GM12801 (cell line): ENCODE data around the gene RHEBL1.

Experiments
- TF ChIP-seq, protein P1 (sequence below): IDR thresholded peaks from one replicate; pipeline ENCODE4 v1.5.1; 2011; ENCODE audit warnings: control low read depth; ENCODE audit not compliant: insufficient read length; ENCODE audit errors: extremely low read depth

The RHEBL1 gene, protein sequence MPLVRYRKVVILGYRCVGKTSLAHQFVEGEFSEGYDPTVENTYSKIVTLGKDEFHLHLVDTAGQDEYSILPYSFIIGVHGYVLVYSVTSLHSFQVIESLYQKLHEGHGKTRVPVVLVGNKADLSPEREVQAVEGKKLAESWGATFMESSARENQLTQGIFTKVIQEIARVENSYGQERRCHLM

DNA sequence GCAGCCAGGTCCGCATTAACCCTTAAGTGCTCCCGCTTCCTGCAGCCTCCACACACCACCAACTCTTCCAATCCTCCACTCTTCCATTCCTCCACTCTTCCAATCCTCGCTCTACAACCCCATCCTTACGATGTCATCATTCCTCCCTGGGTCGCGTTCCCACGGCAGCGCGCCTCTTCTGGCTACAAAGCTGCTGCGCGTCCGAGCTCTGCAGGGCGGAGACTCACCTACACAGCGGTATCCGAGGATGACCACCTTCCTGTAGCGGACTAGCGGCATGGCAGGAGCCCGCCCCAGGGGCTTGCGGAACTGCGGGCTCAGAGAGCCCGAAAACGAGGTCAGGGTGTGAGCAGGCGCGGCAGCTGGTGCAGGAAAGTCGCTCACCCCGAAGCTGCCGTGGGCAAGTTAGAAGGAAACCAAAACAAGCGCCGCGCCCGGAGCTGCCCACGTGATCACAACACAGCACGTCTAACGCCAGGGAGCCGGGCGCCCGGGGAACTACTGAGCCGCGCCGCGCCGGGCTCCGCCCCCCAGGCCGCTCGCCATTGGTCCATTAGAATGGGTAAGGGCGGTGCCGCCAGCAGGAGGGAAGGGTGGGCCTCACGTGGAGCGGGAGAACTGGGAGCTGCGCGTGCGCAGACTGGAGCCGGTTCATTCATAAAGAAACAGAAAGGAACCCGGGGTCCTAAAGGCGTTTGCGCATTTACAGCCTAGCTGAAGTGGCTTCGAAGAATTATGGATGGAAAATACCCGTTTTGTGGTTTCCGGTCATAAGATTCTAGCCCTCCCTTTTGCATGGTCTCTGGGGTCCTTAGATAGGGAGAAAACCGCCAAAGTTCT is at the start of gene RHEBL1:
RHEBL1 (minus strand) TSS at position 473 of the 840 bp plus-strand sequence; CDS start at position 279, 194 bp downstream.
- TF ChIP-seq, protein P1, sequence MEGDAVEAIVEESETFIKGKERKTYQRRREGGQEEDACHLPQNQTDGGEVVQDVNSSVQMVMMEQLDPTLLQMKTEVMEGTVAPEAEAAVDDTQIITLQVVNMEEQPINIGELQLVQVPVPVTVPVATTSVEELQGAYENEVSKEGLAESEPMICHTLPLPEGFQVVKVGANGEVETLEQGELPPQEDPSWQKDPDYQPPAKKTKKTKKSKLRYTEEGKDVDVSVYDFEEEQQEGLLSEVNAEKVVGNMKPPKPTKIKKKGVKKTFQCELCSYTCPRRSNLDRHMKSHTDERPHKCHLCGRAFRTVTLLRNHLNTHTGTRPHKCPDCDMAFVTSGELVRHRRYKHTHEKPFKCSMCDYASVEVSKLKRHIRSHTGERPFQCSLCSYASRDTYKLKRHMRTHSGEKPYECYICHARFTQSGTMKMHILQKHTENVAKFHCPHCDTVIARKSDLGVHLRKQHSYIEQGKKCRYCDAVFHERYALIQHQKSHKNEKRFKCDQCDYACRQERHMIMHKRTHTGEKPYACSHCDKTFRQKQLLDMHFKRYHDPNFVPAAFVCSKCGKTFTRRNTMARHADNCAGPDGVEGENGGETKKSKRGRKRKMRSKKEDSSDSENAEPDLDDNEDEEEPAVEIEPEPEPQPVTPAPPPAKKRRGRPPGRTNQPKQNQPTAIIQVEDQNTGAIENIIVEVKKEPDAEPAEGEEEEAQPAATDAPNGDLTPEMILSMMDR, result no peak

DNA sequence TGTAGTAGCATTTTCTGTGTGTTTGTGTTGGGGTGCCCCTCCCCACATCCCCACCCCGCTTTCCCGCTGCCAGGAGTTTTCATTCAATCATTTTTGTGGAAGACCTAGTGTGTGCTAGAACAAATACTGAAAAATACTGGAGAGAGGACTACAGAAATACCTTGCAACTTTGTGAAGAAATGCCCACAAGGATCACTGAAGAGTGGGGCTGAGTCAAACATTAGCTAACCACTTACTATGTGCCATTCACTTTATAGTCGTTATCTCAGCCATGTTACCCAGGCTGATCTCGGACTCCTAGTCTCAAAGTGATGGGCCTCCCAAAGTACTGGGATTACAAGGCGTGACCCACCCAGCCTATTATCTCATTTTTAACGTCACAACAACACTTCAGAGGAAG is 41.4 kb upstream of the RHEBL1 start:
- TF ChIP-seq, protein P1, result no peak

DNA sequence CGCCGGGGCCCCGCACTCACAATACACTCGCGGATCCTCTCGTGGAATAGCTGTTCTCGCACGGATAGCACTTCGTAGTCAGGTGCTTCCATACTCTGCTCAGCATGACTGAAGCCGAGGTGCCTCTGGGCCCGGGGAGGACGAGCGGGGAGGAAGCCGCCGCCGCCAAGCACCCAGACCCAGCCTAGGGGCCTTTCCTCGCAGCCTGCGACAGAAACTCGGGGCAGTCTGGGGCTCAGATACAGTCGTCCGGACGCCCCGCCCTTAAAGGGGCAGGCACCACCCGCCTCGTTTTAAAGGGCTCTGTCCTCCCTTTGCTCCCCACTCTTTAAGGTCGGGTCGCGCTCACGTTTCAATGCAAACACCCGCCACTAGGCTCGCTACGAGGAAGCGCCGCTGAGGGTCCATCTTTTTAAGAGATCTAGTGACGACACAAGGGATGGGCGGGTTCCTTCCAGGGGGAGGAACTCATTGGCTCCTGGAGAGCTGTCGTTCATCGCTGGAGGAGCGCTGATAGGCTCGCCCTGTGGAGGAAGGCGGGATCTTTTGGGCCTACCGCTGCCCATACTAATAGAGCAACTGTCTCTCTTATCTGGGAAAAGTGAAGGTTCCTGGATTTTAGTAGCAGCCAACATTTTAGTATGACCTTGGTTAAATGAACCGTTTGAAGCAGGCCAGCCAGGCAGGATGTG is 40.8 kb upstream of the RHEBL1 start, which contains the start of gene LMBR1L:
LMBR1L (minus strand) TSS at position 384 of the 692 bp plus-strand sequence; CDS start at position 92, 292 bp downstream.
- TF ChIP-seq, protein P1, result no peak

DNA sequence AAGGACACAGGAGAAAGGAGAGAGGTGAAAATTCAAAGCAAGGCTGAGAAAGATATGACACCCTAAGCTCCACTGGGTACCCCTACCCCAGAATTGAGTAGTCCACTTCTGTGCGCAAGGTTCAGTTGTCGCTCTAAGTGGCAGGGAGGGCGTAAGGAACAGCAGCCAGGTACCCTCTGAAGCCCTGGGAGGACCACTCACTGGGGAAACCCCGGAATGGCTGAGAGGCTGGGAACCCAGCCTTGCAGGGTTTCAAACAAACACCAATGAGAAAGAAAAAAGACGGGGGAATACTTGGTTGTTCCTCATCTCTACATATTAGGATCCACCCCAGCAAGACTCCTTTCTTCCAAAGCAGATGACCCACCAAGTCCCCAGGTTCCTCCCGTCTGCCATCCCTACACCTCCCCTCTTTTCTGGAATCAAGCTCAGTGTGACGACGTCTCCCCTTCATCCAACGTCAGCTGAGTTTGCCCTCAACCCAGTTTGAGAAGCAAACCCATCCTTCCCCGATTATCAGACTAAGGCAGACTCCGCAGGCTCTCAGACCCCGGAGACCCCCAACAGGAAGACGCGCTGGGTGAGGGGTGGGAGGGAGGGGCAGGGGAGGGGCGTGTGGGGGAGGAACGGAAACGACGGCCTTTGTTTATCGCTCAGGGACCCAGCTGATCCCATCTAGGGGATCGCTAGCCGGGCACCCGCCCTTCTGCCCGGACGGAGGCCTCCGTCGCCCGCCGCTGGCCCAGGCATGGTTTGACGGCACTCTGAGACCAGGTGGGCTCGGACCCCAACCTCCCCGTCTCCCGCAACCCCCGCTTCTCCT is 40.1 kb upstream of the RHEBL1 start:
- TF ChIP-seq, protein P1, result no peak

DNA sequence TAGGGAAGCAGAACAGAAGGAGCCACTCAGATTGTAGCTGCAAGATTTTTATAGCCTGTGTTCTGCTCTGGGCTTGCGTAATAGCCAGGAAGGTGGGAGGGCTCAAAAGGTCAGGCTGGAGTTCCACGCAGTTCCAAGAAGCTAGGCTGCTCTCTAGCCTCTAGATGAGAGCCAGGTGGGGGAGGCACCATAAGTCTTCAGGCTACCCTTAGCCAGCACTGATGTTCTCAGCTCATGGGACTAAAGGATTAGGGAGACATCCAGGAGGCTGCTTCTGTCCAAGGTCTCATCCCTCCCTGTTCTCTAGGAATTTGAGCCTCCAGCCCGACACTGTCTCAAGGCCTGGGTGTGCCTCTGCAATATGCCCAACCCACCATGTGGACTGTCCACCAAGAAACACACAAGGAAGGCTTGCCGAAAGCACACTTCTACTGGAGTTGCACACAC is 39.2 kb upstream of the RHEBL1 start:
- TF ChIP-seq, protein P1, result no peak

DNA sequence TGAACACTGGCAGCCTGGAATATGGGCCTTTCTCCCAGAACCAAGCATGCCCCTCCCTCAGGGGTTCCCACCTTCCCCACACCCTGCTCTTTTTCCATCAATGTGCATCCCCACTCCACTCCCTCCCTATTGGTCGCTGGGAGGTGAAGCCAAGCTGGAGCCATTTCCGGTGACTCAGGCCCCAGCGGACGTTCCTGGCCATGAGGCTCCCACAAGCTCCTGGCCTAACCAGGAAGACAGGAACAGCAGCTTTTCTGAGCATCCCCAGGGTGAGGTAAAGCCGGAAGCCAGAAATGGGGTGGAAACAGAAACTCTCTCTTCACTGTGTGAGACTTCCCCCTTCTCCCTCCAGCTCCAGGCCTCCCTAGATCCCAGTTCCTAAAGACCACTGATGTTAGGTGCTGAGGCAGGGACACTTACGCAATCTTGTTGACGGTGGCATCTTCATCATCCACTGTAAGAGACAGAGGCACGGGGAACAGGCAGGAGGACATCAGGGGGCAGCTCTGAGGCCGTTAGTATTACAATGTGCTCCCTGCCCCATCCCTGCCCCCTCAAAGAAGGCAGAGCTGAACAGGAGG is 35.8 kb upstream of the RHEBL1 start:
- TF ChIP-seq, protein P1, result no peak
